T follicular helper cell (primary cell): ENCODE data around the gene SMARCD1.
"Not testable (repeated sequence)": the region's sequence is repeated elsewhere in the genome, so short reads cannot be mapped to it uniquely, and the experiment has no call there.

Experiments
- DNase-seq: peaks from one replicate; pipeline ENCODE4 v3.0.0-alpha.2; 2020; ENCODE audit warnings: low read depth

SMARCD1 gene

DNA sequence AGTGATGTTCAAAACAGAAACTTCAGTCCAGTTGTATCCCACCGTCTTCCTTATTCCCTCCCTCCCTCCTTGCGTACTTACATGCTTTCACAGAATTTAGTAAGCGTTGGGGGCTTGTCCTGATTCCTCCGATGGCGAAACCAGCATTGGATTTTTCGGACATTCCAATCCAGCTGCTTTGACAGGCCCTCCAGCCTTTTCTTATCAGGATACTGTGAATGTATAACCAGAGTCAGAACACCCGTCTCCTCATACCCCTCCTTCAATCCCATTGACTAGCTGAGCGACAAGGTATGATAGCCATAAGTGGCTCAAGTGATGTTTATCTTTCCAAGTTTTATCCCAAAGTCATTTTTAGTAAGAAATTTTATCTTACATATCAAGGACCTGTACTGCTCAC is 57.9 kb downstream of the SMARCD1 start:
- no peak for DNase-seq

DNA sequence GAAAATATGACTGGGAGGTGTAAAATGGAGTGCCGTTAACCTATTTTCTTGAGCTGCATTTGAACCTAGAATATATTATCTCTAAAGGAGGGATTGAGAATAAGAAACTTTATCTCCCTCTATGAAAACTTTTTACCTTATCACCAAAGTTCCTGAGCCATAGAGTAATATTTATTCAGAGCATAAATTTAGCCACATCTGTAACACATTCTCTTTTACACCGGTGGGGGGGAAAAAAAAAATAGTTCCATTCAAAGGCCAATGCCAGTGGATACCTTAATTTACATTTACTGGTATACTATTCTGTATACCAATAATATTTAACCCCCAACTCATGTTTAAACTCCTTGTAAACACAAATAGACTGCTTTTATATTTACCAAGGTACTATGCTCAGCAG is 60.3 kb downstream of the SMARCD1 start:
- DNase-seq: no peak

DNA sequence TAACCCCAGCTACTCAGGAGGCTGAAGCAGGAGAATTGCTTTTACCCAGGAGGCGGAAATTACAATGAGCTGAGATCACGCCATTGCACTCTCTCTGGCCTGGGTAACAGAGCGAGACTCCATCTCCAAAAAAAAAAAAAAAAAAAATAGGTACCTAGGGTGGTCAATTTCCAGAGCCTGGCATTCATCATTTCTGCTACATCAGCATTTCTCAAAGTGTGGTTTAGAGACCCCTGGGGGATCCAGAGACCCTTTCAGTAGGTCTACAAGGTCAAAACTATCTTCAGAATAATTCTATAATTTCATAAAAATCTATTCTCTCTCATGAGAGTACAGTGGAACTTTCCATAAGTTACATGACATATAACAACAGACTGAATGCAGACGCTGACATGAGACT is 62.1 kb downstream of the SMARCD1 start:
- no peak for DNase-seq

DNA sequence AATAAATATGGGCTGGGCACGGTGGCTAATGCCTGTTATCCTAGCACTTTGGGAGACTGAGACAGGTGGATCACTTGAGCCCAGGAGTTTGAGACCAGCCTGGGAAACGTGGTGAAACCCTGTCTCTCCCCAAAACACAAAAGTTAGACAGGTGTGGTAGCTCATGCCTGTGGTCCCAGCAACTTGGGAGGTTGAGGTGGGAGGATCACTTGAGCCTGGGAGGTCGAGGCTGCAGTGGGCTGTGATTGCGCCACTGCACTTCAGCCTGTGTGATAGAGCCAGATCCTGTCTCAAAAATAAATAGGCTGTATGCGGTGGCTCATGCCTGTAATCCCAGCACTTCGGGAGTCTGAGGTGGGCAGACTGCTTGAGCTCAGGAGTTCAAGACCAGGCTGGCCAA is 62.9 kb downstream of the SMARCD1 start:
- DNase-seq: not testable (repeated sequence)

DNA sequence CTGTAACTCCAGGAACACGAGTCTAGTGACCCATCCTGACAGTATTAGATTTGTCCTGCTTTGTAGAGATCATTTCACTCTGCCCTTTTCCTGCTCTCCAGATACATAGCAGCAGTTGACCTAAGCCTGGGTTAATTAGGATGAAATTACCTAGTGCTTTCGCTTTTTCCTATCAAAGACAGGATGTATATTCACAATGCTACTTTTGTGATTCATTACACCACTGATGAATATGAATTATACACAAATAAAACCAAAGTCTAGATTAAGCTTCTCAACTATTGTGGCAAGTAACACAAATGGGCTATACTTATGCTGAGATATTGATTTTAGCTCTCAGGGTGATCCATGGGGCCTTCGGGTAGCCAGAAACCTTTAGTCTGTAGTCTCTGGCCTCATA is 64.2 kb downstream of the SMARCD1 start:
- no peak for DNase-seq
